AG09309 (cell line): ENCODE results near the gene YIPF1.
"Not testable (repeated sequence)": the region's sequence is repeated elsewhere in the genome, so short reads cannot be mapped to it uniquely, and the experiment has no call there.

Source experiments
- DNase-seq: peaks from one replicate; pipeline ENCODE4 v3.0.0-alpha.2; 2010; ENCODE audit warnings: low read depth
- H3K4me3 ChIP-seq: 2 replicates; pipeline ENCODE4 v1.5.1; 2011; ENCODE audit warnings: mild to moderate bottlenecking, low read depth, low read length, moderate library complexity; ENCODE audit not compliant: control insufficient read depth
- CTCF ChIP-seq: IDR thresholded peaks from 2 replicates; pipeline ENCODE4 v1.5.1; 2011; ENCODE audit warnings: mild to moderate bottlenecking, low read depth, low read length, inconsistent platforms; ENCODE audit not compliant: insufficient read depth, control insufficient read depth; ENCODE audit errors: missing control alignments

Gene YIPF1

GRCh38 chr1:53819387-53819786, 70.2 kb downstream of the YIPF1 start:
- no peak for DNase-seq
- no peak overlapping the region for H3K4me3 ChIP-seq
- no peak for TF ChIP-seq CTCF

GRCh38 chr1:53816584-53816983, 73.0 kb downstream of the YIPF1 start:
- not testable (repeated sequence) for DNase-seq, H3K4me3 ChIP-seq

GRCh38 chr1:53815484-53815883, 74.1 kb downstream of the YIPF1 start:
- DNase-seq, H3K4me3 ChIP-seq: not testable (repeated sequence)

- no peak for DNase-seq
- TF ChIP-seq CTCF: peak; percentile 12
- H3K4me3 ChIP-seq: no peak overlapping the region
These were observed 78.2 kb downstream of the YIPF1 start for GRCh38 chr1:53811414-53811851.

- DNase-seq: no peak
- no peak overlapping the region for H3K4me3 ChIP-seq
- TF ChIP-seq CTCF: no peak
These were observed 79.1 kb downstream of the YIPF1 start for GRCh38 chr1:53810497-53810896.

GRCh38 chr1:53810007-53810406, 79.6 kb downstream of the YIPF1 start:
- no peak for DNase-seq
- H3K4me3 ChIP-seq: no peak overlapping the region
- no peak for TF ChIP-seq CTCF

GRCh38 chr1:53807916-53808315, 81.7 kb downstream of the YIPF1 start:
- no peak for TF ChIP-seq CTCF
- peak; percentile 58 for DNase-seq
- H3K4me3 ChIP-seq: no peak overlapping the region

- no peak overlapping the region for H3K4me3 ChIP-seq
- no peak for TF ChIP-seq CTCF
- no peak for DNase-seq
These were observed 84.6 kb downstream of the YIPF1 start for GRCh38 chr1:53804791-53805505.
